Measurements from ENCODE around the gene KCNK1.
"Not testable (repeated sequence)": the region's sequence is repeated elsewhere in the genome, so short reads cannot be mapped to it uniquely, and the experiment has no call there.

KCNK1 gene

GRCh38 chr1:233608988-233609387, 4.9 kb upstream of the KCNK1 start:
- no peak for DNase-seq

DNA sequence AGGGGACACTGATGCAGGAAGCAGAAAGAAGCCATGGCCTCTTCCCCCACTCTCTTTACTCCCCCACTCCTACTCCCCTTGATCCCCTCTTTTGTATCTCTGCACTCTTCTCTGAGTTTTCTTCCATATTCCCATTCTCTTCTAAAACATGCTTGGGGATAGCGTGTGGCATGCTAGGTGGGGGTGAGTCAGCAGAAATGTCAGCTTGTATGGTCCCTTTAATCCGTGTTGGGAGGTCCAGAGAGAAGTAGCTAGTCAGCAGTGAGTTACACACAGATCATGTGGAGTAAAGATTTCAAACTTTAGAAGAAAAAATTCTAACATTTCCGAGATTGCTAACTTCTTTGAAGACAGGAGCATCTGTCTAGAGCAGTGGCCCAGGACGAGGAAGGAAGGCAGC, 4.0 kb upstream of the KCNK1 start:
- DNase-seq: no peak

DNA sequence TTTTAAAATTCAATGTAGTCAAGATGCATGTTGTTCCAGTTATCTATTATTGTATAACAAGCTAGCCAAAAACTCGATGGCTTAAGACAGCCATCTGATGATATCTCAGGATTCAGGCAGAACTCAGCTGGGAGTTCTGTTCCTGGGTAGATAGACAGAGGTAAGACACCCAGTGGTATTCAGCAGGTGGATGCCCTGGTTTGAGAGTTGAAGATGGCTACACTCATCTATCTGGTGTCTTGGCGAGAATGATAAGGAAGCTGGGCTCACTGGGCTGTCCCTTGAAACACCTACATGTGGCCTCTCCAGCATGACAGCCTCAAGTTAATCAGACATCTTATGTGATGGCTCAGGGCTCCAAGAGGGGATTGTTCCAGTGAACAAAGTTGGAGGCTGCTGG, 3.3 kb upstream of the KCNK1 start:
- DNase-seq: no peak

DNA sequence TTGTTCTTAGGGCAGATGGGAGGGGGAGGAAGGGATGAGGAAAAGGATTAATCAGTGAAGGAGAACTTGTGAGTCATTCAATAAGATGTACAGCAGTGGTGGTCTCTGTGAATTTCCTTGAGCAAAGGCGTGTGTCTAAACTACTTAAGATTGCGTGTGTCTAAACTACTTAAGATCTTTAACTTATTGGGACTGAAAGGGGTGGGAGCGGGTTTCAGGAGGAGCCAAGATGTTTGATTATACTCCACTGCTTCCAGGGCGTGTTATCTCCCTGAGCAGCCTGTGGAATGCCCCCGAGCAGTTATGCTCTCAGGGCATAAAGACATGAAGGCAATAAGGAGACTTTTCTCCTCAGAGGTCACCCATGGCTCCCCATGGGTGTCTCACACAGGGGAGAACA, 2.5 kb upstream of the KCNK1 start:
- DNase-seq: not testable (repeated sequence)

- DNase-seq: no peak
Observed at GRCh38 chr1:233614173-233614742, 352 bp downstream of the KCNK1 start.

GRCh38 chr1:233614743-233615521, 1.0 kb downstream of the KCNK1 start:
- DNase-seq: no peak

DNA sequence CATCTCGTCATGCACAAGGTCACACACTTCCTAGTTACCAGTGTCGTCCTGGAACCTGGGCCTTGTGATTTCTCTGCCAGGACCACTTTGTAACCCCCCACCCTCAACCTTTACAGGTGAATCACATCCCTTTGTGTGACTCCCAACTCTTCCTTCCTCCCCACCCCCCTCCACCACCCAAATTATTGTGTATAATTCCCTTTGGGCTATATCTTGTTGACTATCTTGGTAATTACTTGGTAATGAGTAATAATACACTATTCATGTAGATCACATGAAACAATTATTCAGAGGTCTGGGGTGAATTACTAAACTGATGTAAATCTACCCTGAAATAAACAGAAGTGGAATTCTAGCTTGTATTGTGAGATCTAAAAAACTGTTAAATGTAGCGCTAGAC, 1.7 kb downstream of the KCNK1 start:
- no peak for DNase-seq

DNA sequence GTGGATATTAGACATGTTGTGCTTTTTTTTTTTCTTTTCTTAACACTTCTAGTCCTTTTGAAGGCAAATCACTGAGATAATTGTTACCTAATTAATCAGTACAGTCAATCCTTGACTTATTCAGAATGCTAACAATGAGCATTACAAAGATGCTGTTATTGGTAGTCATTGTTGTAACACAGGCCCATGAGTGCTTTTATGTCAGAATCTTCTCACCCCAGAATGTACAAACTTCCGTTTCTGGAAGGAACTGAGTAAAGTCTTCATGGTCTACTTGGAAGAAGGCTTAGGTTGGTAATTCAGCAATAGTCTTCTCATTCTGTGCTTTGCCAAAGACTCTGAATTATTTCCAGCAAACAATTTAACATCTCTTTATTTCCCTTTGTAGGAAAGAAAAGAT, 3.1 kb downstream of the KCNK1 start:
- DNase-seq: no peak

GRCh38 chr1:233619414-233619813, 5.5 kb downstream of the KCNK1 start:
- DNase-seq: not testable (repeated sequence)

GRCh38 chr1:233620065-233620464, 6.2 kb downstream of the KCNK1 start:
- no peak for DNase-seq

- no peak for DNase-seq
Observed at GRCh38 chr1:233621923-233622322, 8.0 kb downstream of the KCNK1 start.

GRCh38 chr1:233624289-233624688, 10.4 kb downstream of the KCNK1 start:
- DNase-seq: no peak

GRCh38 chr1:233625087-233625486, 11.2 kb downstream of the KCNK1 start:
- no peak for DNase-seq

DNA sequence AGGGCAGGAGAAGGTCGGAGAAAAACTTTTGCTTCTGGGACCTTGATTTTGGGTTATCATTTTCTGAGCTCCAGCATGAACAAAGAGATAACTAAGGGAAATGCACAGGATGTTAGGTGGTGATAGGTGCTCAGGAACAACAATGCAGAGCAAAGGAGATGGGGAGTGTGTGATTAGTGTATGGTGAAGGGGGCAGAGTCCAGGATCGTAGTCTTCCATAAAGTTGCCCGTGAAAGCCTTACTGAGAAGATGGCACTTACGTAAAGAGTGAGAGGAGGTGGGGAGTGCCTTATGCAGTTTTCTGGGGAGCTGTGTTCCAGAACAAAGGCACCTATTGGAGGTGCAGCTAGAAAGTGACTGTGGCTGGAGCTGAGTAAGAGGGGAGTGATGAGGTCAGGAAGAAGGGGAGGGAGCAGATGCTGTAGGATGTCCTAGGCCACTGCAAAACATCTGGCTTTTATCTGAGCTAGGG, 11.6 kb downstream of the KCNK1 start:
- DNase-seq: no peak

- DNase-seq: no peak
Observed at GRCh38 chr1:233627376-233627775, 13.5 kb downstream of the KCNK1 start.

DNA sequence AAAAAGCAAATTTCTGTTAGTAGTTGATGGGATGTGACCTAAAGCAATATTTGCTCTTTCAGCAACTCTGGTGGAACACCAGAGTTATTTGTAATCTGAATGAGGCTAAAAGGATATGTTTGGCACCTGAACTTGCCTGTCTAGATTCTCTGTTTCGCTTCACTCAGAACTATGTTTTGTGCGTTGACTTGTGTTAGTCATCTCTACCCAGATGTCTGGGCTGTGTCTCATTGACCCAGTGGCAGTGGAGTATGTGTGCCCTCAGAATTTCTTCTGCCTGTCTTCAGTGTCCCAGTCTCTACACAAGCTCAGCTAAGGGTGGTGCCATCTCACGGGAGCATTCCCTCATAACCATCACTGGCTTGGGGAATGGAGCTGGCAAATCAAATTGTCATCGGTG, 13.9 kb downstream of the KCNK1 start:
- DNase-seq: no peak

DNA sequence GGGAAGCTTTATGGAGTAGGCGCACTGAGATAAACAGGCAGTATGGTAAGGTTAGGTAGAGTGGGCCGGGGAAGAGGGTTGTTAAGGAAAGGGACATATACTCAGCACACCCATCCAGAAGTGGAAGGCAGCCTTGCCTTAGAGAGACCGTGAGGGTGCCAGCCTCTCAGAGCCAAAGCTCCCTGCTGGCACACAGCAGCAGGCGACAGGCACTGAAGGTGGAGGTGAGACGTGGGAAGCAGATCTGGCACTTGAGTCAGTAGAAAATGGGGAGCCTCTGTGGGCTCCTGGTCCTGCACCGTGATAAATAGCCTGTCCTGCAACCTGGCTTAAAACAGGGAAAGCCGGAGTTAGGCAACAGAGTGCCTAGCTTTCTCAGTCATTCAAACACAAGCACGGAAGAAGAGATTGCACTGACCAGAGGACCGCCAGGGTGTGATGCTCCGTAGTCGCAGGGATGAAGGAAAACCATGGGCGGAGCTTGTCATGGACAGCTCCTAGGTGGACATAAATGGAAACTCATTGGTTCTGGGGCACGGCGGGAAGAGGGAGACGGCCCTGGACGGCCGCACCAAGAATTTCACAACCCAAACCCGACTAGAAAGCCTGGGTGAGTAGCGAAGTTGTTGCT, 15.5 kb downstream of the KCNK1 start:
- DNase-seq: no peak

GRCh38 chr1:233631810-233632405, 18.0 kb downstream of the KCNK1 start:
- DNase-seq: no peak

DNA sequence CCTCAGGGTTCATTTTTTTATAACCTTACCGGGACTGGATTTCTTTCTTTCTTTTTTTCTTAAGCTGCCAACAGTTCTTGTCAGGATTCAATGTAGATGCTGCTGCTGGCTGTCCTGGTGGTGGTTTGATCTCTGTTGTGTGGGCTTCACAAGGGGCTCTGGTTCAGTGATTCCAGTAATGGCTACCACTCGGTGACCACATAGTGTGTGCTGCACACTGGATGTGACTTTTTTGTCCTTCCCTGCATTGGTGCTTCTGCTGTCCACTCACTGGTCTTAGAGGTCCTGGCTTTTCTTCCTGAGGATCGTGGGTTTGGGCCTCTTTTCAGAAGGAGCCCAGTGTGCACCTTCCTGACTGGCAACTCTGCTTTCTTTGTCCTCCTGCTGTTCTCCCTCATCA, 18.5 kb downstream of the KCNK1 start:
- no peak for DNase-seq

GRCh38 chr1:233635765-233636502, 22.0 kb downstream of the KCNK1 start:
- DNase-seq: no peak

- no peak for DNase-seq
Observed at GRCh38 chr1:233636503-233636877, 22.6 kb downstream of the KCNK1 start.

GRCh38 chr1:233638513-233638912, 24.6 kb downstream of the KCNK1 start:
- DNase-seq: no peak

GRCh38 chr1:233639611-233640010, 25.7 kb downstream of the KCNK1 start:
- DNase-seq: no peak

Data from left hindlimb (tissue), 1 donor.